COLO829 (cell line): ENCODE data around the gene MRPL57.
"Not testable (repeated sequence)": the region's sequence is repeated elsewhere in the genome, so short reads cannot be mapped to it uniquely, and the experiment has no call there.

Experiments
- DNase-seq: peaks from one replicate; pipeline ENCODE4 v3.0.0; 2012; ENCODE audit warnings: low spot score

Gene MRPL57

DNA sequence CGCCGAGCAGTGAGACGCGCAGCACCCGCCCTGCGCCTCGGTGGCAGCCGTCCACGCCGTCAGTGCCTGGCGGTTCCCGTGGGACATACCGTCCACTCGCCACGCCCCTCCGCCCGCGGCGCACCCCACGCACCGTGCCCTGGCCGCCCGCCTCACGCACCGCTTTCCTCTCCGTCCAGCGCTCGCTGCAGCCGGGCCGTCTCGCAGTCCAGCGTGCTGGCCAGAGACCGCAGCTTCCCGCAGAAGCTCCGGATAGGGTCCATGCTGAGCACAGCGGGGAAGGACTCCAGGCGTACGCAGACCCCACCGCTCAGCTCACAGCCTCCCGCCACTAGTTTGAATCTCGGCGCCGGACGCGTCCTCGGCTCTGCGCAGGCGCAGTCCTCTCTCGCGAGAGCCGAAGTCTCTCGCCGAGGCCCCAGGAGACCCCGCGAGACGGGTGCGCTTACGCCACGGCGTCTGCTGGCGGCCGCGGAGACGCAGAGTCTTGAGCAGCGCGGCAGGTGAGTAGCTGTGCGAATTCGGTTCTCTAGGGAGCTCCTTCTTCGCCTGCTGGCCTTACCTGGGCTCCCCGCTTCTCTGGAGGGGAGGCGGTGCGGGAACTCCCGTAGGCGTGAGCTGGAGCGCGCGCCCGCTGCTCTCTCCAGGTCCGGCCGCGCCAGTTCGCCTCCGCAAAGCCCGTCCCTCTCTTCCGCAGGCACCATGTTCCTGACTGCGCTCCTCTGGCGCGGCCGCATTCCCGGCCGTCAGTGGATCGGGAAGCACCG, at the start of gene MRPL57, which contains the start of gene SKA3:
Gene MRPL57, plus strand, starts transcription at position 444 of the 767 bp plus-strand sequence. Its CDS starts 259 bp downstream, at position 703.
Gene SKA3, minus strand, starts transcription at position 338 of the 767 bp plus-strand sequence. Its CDS starts 75 bp downstream, at position 263.
- peak; percentile 93 for DNase-seq

DNA sequence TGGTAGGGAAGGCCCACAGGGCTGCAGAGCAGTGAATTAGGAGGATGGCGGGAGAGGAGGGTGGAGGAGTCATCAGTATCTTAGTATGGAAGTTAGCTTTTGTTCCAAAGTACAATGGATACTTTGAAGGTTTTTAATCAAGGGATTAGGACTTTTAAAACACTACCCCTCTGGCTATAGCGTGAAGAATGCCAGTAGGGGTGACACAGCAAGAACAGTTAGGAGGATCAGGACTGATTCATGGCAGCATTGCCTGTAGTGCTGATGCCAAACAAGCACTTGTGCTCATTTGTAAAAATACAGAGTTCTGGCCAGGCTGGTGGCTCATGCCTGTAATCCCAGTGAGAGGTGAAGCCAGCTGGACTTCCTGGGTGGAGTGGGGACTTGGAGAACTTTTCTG, 46.3 kb upstream of the MRPL57 start:
- DNase-seq = no peak

DNA sequence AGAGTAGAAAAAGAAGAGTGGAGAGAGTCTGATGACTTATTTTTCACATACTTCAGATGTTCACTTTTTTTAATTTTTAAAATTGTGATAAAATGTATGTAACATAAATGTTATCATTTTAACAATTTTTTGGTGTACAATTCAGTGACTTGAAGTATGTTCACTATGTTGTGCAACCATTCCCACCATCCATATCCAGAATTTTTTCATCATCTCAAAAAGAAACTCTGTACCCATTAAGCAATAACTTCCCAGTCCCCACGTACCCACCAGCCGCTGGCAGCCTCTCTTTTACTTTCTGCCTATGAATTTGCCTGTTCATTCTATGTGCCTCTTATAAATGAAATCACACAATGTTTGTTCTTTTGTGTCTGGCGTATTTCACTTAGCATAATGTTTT, 43.4 kb upstream of the MRPL57 start:
- DNase-seq = no peak

DNA sequence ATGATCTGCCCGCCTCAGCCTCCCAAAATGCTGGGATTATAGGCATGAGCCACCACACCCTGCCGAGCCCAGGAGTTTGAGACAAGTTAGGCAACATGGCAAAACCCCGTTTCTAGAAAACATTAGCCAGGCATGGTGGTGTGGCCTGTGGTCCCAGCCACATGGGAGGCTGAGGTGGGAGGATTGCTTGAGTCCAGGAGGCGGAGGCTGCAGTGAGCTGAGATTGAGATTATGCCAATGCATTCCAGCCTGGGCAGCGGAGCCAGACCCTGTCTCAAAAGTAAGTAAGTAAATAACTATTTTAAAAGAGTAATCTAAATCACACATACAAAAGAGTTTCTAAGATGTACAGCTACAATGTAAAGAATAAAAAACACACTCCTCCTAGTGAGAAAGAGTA, 42.0 kb upstream of the MRPL57 start:
- DNase-seq = no peak

DNA sequence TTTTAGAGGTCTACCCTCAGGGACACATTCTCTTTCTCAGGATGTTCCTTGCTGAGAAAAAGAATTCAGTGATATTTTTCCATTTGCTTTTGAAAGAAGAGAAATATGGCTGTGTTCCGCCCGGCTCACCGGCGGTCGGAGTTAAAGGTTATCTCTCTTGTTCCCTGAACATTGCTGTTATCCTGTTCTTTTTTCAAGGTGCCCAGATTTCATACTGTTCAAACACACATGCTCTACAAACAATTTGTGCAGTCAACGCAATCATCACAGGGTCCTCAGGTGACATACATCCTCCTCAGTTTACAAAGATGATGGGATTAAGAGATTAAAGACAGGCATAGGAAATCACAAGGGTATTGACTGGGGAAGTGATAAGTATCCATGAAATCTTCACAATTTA, 40.6 kb upstream of the MRPL57 start:
- DNase-seq = not testable (repeated sequence)

DNA sequence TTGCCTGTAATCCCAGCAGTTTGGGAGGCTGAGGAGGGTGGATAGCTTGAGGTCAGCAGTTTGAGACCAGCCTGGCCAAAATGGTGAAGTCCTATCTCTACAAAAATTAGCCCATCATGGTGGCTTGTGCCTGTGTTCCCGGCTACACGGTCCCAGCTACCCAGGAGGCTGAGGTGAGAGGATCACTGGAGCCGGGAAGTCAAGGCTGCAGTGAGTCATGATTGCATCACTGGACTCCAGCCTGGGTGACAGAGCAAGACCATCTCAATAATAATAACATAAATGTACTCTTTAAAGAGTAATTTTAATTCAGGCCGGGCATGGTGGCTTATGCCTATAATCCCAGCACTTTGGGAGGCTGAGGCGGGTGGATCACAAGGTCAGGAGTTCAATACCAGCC, 38.8 kb upstream of the MRPL57 start:
- DNase-seq = no peak

DNA sequence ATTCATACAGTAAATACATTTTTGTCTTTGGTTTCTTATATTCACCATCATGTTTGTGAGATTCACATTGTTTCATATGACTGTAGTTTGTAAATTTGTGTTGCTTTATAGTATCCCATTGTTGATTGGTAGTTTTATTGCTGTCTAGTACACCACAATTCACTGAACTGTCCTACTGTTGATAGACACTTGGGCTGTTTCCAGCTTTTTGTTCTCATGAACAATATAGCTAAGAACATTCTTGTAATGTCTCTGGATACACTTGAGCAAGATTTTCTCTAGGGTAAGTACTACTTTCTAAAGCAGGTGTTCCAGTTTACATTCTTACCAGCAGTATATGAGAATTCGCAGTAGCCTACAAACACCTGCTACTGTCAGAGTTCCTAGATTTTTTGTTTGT, 37.9 kb upstream of the MRPL57 start:
- DNase-seq = no peak

DNA sequence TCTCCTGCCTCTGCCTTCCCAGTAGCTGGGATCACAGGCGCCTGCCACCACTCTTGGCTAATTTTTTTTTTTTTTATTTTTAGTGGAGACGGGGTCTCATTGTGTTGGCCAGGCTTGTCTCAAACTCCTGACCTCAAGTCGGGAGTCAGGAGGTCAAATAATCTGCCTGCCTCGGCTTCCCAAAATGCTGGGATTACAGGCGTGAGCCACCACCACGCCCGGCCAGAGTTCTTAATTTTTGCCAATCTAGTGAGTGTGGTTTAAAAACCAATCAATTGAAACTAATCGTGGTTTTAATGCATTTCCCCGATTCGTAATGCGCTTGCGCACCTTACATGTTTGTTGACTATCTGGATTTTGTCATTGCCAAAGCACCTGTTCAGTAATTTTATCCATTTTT, 37.1 kb upstream of the MRPL57 start:
- DNase-seq = no peak

DNA sequence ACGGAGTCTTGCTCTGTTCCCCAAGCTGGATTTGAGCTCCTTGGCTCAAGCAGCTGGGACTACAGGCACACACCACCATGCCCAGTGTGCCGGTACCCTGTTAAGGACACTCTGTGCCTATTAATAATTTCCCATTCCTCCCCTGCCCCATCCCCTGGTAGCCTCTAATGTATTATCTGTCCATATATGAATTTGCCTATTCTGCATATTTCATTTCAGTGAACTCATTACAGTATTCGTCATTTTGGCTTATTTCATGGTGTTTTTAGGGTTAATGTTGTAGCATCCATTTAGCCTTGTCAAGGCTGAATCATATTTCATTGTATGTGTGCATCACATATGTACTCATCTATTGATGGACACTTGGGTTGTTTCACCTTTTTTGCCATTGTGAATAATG, 33.7 kb upstream of the MRPL57 start:
- DNase-seq = no peak

DNA sequence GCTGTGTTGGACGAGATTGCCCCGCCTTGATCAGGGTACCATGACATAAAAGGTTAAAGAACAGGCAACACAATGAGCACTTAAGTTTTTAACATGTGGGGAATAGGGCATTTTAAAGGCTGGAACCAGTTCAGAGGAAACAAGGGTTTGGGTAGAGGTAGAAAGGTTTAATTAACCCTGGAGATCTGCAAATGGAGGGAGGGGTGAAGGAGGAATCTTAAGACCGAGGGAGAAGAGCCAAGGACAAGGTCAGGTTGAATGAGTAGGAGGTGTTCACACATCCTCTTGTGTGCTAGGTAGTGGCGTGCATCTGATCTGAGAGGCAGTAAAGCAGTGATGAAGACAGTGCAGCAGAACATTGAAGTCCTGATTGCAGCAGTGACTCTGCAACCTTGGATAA, 28.6 kb upstream of the MRPL57 start:
- no peak for DNase-seq

DNA sequence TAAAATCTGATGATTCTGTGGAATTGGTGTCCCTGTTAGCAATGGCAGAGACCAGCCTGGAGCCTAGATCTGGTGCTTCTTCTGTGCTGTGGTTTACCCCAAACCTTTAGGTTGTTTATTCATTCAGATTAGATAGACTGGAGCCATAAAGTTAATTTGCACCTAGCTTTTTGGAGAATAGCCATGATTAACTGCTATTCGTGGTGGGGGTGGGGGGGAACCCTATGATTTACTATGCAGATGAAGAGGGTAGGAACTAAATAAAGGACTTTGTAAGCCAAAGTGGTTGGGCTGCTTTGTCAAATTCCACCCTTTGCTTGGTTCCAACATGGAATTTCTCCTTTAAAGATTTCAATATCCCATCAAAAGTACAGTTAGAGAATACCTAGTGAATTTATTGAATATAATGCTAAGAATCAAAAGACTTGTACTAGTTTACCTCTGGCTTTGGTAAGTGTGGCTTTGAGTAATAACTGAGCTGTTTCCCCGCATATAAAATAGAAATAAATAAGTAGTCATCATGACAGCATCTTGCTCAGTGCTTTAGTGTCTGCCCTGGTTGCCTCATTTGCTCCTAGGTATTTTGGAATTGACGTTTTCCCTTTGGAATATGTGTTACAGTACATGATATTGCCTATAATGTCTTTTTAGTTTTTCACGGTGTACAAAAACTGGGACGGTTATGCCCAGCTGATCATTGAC, 27.8 kb upstream of the MRPL57 start:
- no peak for DNase-seq

DNA sequence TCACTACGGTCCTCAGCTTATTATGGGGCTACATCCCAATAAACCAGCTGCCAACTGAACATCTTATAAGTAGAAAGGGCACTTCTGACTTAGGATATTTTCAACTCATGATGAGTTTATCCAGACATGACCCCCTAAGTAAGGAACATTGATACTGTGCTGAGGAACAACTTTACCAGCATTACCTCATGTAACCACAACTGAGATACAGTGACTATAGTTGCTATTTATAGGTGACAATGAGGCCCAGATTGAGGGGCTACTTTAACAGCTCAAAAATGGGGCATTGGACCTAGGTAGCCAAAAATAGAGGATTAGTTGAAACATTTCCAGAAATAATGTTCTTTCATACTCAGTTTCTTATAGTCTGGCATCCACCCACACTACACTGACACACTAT, 26.9 kb upstream of the MRPL57 start:
- DNase-seq = no peak

DNA sequence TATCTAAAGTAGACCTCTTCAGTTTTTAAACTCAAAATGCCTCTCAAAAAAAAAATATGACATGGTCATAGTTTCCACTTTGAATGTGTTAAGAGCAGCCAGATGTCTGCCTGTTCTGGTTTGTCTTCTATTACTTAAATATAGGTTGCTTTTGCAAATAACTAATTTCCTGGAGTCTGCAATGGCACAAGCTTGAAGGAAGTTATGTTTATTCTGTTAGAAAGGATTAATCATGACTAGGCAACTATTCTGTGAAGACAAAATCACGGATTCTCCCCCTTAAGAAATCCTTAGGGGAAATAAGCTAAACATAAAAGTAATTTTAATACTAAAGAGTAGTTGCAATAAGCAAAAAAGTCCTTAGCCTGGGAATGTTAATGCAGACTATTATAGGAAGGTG, 26.4 kb upstream of the MRPL57 start:
- DNase-seq = no peak

DNA sequence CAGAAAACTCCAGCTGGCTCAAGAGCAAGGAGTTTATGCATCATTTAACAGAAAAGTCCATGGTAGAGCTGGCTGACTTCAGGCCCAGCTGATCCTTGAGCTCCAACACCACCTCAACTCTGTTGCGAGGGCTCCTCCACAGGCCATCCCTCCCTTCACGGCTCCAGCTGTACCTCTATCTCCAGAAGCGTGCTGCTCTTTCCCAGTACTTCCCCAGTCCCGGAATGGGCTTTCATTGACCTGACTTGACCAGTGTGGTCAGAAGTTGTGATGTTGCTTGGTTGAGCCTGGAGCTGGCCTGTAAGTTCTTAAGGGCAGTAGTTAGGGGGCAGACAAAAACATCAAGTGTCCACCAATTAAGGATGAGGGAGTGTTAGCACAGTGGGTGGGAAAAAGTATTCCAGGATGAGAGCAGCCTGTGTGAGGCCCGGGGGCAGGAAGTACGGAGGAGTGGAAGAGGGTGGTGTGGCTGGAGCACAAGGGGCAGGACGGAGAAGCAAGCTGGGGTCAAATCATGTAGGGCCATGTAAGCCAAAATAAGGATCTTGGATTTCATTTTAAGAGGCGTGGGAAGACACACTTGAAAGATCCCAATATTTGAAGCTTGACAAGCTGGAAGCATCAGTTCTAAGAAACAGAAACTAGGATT, 24.1 kb upstream of the MRPL57 start:
- no peak for DNase-seq

DNA sequence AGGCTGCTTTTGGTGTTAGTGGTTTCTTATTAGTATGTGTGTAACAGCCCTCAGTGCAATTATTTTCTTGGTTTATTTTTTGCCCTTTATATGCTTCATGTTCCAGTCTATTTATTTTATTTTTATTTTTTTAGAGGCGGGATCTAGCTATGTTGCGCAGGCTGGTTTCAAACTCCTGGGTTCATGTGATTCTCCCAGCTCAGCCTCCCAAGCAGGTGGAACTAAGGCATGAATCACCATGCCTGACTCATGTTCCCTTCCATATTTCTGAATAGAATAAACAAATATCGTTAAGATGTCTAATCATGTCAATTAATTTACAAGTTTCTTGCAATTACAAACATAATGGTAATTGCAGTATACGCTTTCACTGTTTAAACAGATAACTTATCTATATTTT, 11.8 kb upstream of the MRPL57 start:
- DNase-seq = no peak

DNA sequence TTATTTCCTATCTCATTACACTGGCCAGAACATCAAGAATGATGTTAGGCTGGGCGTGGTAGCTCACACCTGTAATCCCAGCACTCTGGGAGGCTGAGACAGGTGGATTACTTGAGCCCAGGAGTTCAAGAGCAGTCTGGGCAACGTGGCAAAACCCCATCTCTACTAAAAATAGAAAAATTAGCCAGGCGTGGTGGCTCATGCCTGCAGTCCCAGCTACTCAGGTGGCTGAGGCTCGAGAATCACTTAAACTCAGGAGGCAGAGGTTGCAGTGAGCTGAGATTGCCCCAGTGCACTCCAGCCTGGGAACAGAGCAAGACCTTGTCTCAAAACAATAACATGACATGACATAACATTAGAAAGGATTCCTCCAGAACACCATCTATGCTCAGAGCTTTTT, 10.9 kb upstream of the MRPL57 start:
- not testable (repeated sequence) for DNase-seq

DNA sequence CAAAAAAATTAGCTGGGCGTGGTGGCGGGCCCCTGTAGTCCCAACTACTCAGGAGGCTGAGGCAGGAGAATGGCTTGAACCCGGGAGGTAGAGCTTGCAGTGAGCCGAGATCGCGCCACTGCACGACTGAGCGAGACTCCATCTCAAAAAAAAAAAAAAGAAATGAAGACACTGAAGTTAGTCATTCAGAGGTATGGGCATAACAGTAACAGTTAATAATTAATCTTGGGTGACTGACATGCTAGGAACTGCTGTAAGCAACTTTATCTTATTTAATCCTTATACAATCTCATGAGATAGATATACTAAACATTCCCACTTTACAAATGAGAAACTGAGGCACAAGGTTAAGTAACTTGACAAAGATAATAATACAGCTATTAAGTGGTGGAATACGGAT, 5.0 kb upstream of the MRPL57 start:
- no peak for DNase-seq

DNA sequence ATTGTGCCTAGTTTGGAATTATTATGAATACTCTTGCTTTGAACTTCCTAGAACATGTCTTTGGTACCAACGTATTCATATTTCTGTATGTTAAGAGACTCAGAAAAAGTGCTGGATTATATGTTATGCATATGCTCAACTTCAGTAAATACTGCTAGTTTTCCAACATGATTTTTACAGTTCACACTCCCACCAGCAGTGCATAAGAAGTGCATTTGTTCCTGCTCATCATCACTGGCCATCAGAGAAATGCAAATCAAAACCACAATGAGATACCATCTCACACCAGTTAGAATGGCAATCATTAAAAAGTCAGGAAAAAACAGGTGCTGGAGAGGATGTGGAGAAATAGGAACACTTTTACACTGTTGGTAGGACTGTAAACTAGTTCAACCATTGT, 2.7 kb upstream of the MRPL57 start:
- not testable (repeated sequence) for DNase-seq

DNA sequence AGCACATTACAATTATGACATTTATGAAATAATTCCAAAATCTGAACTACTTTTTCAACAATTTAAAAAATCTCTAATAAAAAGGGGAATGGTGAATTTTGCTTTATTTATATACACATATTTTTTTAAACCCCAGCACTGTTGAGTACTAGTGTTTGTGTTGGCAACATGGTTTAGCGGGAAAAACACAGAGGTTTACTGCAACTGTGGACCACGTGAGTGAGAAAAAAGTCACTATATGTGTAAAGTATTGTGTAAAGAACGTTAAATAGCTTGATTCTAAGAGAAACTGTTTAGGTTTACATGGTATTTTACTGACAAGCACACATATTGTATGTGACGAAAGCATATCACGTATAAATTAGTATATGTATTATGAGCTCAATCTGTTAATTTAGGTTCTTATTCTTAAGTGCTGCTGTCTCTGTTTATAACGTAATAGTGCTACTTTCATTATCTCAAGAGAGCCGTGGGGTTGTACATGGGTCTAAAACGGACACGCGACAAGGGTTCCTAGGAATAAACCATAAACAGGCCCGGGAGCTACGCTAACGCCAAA, 723 bp upstream of the MRPL57 start:
- no peak for DNase-seq

DNA sequence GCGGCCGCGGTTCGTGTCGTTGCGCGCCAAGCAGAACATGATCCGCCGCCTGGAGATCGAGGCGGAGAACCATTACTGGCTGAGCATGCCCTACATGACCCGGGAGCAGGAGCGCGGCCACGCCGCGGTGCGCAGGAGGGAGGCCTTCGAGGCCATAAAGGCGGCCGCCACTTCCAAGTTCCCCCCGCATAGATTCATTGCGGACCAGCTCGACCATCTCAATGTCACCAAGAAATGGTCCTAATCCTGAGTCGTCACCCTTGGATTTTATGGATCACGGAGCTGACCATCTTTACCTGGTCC, 475 bp downstream of the MRPL57 start:
- DNase-seq = no peak

DNA sequence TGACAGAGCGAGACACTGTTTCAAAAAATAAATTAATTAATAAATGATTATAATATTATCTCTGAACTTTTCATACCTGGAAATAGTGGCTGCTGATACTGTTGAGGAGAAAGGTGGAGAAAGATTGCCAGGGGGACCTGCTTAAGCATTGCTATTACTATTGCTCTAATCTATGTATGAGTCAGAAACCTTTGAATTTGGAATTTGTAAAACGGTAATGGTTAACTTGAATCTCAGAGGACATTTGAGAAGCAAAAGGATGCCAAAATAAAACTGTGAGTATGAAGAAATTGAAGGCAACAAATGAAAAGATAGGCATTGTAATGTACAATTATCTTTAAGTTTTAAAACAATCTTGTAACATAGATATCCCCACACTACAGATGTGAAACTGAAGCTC, 5.2 kb downstream of the MRPL57 start:
- DNase-seq = no peak

DNA sequence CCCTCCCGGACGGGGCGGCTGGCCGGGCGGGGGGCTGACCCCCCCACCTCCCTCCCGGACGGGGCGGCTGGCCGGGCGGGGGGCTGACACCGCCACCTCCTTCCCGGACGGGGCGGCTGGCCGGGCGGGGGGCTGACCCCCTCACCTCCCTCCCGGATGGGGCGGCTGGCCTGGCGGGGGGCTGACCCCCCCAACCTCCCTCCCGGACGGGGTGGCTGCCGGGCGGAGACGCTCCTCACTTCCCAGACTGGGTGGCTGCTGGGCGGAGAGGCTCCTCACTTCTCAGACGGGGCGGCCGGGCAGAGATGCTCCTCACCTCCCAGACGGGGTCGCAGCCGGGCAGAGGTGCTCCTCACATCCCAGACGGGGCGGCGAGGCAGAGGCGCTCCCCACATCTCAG, 10.0 kb downstream of the MRPL57 start:
- DNase-seq = not testable (repeated sequence)

DNA sequence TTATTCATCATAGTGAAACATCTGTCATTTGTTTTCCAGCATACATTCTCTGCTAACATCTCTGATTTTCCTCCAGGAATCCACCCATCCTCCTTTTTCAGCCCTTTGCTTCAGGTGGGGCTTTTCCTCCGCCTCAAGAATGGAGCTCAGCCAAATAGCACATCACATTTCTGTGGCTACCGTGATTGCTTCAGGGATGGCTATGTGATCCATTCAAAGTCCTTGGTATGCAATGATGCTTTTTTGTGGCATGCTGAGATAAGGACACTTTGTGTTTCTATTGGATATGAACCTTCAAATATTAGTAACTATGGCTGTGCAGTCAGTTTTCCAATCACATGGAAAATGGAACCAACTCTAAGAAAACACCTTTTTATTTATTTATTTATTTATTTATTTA, 18.3 kb downstream of the MRPL57 start:
- not testable (repeated sequence) for DNase-seq
